ENCODE measurements around the gene CAD. TPM values are rescaled to one million over a fixed set of nuclear protein-coding genes. Genes with fewer than 3 reads are reported as not detected.

CAD gene
- total and polyA plus RNA-seq, 9 of the 15 experiments (the other 6 are each of a cell fraction or from before 2014, with no cell fraction given): 7.5 to 126 (median 33.7) TPM

DNA sequence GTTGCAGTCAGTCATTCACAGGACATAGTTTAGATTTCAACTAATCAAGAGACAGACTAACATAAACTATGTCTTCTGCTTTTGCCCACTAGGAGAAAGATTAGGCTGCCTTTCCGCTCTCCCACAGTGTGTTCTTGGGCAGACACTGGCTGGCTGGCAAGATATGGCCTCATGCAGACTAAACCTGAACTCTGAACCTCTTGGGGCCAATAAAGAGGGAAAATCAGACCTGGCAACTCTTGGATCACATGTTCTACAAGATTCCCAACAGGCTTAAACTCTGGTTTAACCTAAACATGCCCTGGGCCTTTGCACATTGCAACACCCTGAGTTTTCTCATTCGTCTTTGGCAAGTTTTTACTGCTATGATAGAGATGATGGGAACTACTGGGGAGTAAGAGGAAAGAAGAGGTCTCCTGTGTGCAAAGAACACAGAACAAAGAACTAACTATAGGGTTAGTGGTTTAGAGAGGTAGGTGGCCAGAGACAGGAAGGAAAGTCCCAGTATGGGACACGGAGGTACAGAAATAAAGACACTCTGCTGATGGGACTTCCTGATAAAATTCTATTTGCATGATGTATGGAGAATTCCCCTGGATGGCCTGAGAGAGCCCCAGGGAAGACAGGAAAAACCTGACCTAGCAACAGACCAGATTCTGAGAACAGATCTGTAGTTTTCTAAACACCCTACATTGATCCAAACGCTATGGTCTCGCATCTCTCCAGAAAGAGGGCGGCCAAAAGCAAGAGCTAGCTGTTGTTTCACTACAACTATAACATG is 7.4 kb upstream of the CAD start:
- CTCF ChIA-PET (ENCODE audit: low intra/inter-chr PET ratio): no interaction called here
- DNase-seq (ENCODE audit: extremely low read depth in 1 of 4, low spot score in 3 of 4) (no peak), ATAC-seq (no peak), FAIRE-seq (peak; percentile 67)
- Histone ChIP-seq H2AFZ (ENCODE audit: low read depth, low read length) (no peak overlapping the region), H3K27me3 (ENCODE audit: control insufficient read depth in 2 of 2, insufficient read depth in 2 of 2, low read length in 2 of 2) (no peaks in the 10 kb centered on the region), H3K27ac (ENCODE audit: extremely low read depth, low read depth, low read length) (no peak overlapping the region), H3K4me3 (no peak overlapping the region), H3K4me2 (ENCODE audit: insufficient read depth, low read length) (peak overlapping the region; percentile 30), H3K36me3 (ENCODE audit: control insufficient read depth, insufficient read depth, low read length) (peaks cover 61% of the 10 kb centered on the region), H3K9me3 (replicated peaks; ENCODE audit: control insufficient read depth, insufficient read depth, low read depth, low read length) (no peaks in the 10 kb centered on the region), H4K20me1 (replicated peaks; ENCODE audit: control insufficient read depth, insufficient read depth, low read length) (no peaks in the 10 kb centered on the region), H3K79me2 (ENCODE audit: control insufficient read depth, insufficient read depth, low read length) (peaks cover 40% of the 10 kb centered on the region), H3K9me1 (ENCODE audit: control insufficient read depth, insufficient read depth, low read length) (no peaks in the 10 kb centered on the region), H3K4me1 (replicated peaks in 1 of 2; ENCODE audit: control insufficient read depth in 2 of 2, insufficient read depth in 2 of 2, low read length in 2 of 2) (peaks cover 16 to 28% of the 10 kb centered on the region in 2 experiments), H3K9ac (ENCODE audit: insufficient read depth in 1 of 2, low read depth in 2 of 2, low read length in 2 of 2) (peak overlapping the region; percentile 4 to 74; a peak in 2 of 4 replicates)
- in situ Hi-C loops (cut with MboI) (no loop called here), intact Hi-C loops (cut with micrococcal nuclease) (loop anchor here (5.0 kb wide), 1 partner anchor 113 kb away; no protein-coding TSS in a partner anchor)
- 57% methylated on average over 6 of the region's 6 CpGs for WGBS (ENCODE audit: insufficient coverage, low coverage, missing lambda C conversion rate)
- TF ChIP-seq CHCHD3 (CRISPR knock-in tag; IDR thresholded peaks at IDR 0.05) (no peak), CBFA2T3 (IDR thresholded peaks at IDR 0.05) (peak; percentile 48)
- BruUV-seq (replicated peaks): TSS peak; percentile 27
- POLR2A ChIA-PET: interaction anchor here (0.8 kb wide), 1 partner anchor 81 kb away, joined by 3 read pairs; no protein-coding TSS in a partner anchor

- POLR2A ChIA-PET: interaction anchor here (0.6 to 1.9 kb wide), 9 partner anchors 11 to 858 kb away, joined by 3 to 12 read pairs (median 3); partner anchors contain the start of gene OST4
- CTCF ChIA-PET (ENCODE audit: low intra/inter-chr PET ratio): no interaction called here
- WGBS (ENCODE audit: insufficient coverage, low coverage, missing lambda C conversion rate): under 1% methylated on average over 32 of the region's 48 CpGs
- TF ChIP-seq SAP30 (IDR thresholded peaks at IDR 0.05; ENCODE audit: borderline replicate concordance, insufficient read depth, low read depth, low read length, poor library complexity, severe bottlenecking): peak; percentile 13
- TF ChIP-seq ZBTB33 (CRISPR knock-in tag; IDR thresholded peaks at IDR 0.05): no peak
- TF ChIP-seq ILK (tag; IDR thresholded peaks at IDR 0.05; ENCODE audit: borderline replicate concordance, low read depth): no peak
- peak; percentile 13; the same call in 1 of the 2 replicates for TF ChIP-seq OTX1 (CRISPR knock-in tag; IDR thresholded peaks at IDR 0.05)
- TF ChIP-seq MXI1 (IDR thresholded peaks at IDR 0.05; ENCODE audit: low read depth, low read length): peak; percentile 73; the same call in 1 of the 2 replicates
- TF ChIP-seq ZBTB7A (IDR thresholded peaks at IDR 0.05; ENCODE audit: borderline replicate concordance, control insufficient read depth, low read depth, low read length): peak; percentile 21; the same call in 1 of the 2 replicates
These were observed 5.8 kb upstream of the CAD start for GRCh38 chr2:27211241-27211942.

More at GRCh38 chr2:27211241-27211942, 5.8 kb upstream of the CAD start:
- Histone ChIP-seq H4K20me1 (replicated peaks; ENCODE audit: control insufficient read depth, insufficient read depth, low read length) (no peaks in the 10 kb centered on the region), H3K79me2 (ENCODE audit: control insufficient read depth, insufficient read depth, low read length) (peaks cover 40% of the 10 kb centered on the region), H3K4me3 (peak overlapping the region; percentile 76), H3K9me3 (replicated peaks; ENCODE audit: control insufficient read depth, insufficient read depth, low read depth, low read length) (no peaks in the 10 kb centered on the region), H3K36me3 (ENCODE audit: control insufficient read depth, insufficient read depth, low read length) (peaks cover 58% of the 10 kb centered on the region), H3K4me2 (ENCODE audit: insufficient read depth, low read length) (peak overlapping the region; percentile 96), H3K27me3 (ENCODE audit: control insufficient read depth in 2 of 2, insufficient read depth in 2 of 2, low read length in 2 of 2) (no peaks in the 10 kb centered on the region), H2AFZ (ENCODE audit: low read depth, low read length) (peak overlapping the region; percentile 85), H3K9ac (ENCODE audit: insufficient read depth in 1 of 2, low read depth in 2 of 2, low read length in 2 of 2) (peak overlapping the region; percentile 93 to 100), H3K9me1 (ENCODE audit: control insufficient read depth, insufficient read depth, low read length) (no peaks in the 10 kb centered on the region), H3K27ac (ENCODE audit: extremely low read depth, low read depth, low read length) (peak overlapping the region; percentile 92), H3K4me1 (replicated peaks in 1 of 2; ENCODE audit: control insufficient read depth in 2 of 2, insufficient read depth in 2 of 2, low read length in 2 of 2) (peaks cover 16 to 28% of the 10 kb centered on the region in 2 experiments)
- intact Hi-C loops (cut with micrococcal nuclease): loop anchor here (5.0 kb wide), 1 partner anchor 114 kb away; no protein-coding TSS in a partner anchor
- BruUV-seq (replicated peaks): TSS peak; percentile 82
- FAIRE-seq: no peak
- in situ Hi-C loops (cut with MboI): no loop called here
- peak in 3 of 4 experiments; percentile 48 to 96 (median 95) for DNase-seq (ENCODE audit: extremely low read depth in 1 of 4, low spot score in 3 of 4)
- ATAC-seq: peak; percentile 17
